HUDEP-2 (cell line): ENCODE measurements around the gene BTN2A1.

Source experiments
- DNase-seq, 76 experiments: peaks; one replicate each; lab custom pipeline; 2025; ENCODE audit not compliant: unreplicated experiment in 76 of 76; lab: John Stamatoyannopoulos, UW

BTN2A1 gene

GRCh38 chr6:26464014-26464413 is 6.3 kb downstream of the BTN2A1 start:
- no peak for DNase-seq

- DNase-seq: no peak
Measured at GRCh38 chr6:26464416-26465131, 6.8 kb downstream of the BTN2A1 start.

DNA sequence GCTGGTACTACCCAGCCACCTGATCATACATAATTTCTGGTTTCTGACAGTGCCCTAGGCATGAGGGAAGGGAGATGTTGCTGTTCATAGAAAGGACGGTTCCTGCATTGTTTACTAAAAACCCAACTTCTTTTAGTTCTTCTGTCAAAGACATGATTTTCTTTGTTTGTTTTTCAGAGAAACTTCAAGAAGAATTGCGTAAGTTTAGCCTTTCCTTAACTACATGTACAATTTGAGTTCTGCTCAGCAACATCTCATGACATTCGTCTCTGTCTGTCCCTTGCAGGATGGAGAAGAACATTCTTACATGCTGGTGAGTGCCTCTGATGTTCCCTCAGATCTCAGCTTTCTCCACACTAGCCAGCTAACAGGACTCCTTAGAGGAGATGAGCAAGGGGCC is 8.0 kb downstream of the BTN2A1 start:
- no peak for DNase-seq

DNA sequence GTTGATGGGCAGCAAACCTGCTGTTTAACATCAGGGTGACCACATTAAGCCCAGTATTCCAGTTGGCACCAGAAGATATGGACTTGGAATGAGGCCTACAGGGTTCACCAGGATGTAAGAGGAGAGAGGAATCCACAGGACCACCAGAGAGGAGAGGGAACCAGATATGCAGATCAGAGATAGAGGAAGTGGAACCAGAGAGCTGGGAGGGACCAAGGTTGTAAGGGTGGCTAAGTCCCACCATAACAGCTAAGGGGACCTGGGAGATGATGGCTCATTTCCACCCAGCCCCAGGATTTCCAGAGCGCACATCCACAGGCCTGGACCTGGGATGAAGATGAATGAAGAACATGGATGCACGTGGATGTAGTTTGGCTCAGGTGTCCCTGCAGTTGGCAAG is 11.1 kb downstream of the BTN2A1 start:
- DNase-seq: no peak

- no peak for DNase-seq
Measured at GRCh38 chr6:26470643-26471042, 12.9 kb downstream of the BTN2A1 start.

DNA sequence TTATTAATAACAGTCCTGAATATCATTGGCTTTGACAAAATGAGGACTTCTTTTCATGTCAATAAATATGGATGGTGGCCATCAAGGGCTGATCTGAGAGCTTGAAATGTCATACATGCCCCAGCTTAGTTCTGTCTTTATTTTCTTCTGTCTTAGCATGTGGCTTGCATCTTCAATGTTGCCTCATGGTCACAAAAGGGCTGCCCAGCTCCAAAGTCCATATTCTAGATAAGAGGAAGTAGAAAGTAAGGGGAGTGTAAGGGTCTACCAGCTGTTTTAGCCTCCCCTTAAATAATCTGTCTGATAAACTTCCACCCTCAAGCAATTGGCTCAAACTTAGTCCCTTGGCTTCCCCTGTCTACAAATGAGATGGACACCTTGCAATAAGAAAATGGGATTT is 14.2 kb downstream of the BTN2A1 start:
- DNase-seq: no peak

DNA sequence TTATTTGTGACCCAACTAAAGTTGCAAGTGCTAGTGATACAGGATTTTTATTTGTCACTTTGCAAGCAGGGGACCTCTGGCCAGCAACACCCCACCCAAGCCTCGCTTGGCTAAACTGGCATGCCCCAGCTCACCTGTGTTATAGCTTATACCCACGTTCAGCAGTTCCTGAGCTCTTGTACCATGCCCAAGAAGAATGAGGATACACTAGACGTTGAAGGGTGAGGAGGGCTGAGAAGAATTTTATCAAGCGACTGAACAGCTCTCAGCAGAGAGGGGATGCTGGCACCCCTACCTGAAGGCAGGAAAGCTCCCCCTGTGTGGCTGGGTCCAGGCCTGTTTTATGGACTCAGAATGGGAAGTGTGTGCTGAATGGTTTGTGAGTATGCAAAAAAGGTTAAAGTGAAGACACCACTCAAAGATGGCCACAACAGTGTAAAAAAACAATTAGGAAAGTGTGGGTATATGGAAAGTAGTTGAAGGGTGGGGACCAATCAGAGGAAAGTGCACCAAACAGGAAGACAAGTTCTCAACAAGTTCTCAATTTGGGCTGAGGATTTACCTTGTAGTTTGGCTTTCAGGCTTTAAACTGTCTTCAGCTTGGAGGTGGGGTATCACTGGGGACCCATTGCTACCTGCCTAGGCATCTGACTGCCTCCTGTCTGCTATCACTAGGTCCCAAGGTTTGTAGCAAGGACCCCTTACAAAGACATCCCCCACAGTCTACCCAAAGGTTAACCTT is 15.0 kb downstream of the BTN2A1 start:
- no peak for DNase-seq

GRCh38 chr6:26473429-26473757 is 15.6 kb downstream of the BTN2A1 start:
- peak in 1 of 76 experiments; percentile 39 for DNase-seq

GRCh38 chr6:26473758-26474438 is 16.1 kb downstream of the BTN2A1 start:
- peak in 73 of 76 experiments; percentile 36 to 97 (median 74) for DNase-seq

DNA sequence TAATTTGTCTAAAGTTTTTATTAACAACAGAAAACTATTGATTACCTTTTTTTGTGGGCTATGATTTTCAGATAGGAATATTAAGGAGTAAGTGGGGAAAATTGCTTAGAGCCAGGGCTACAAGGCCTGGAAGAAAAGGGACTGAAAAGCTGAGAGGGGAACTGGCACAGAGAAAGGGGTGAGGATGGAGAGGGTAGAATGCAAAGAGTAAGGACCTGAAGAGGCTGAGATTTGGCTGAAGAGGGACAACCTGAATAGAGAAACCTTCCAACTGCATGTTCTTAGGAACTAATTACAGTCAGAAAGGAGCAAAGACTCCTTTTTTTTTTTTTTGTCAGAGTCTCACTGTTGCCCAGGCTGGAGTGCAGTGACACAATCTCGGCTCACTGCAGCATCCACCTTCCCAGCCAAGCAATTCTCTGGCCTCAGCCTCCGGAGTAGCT is 16.7 kb downstream of the BTN2A1 start:
- no peak for DNase-seq

- no peak for DNase-seq
Measured at GRCh38 chr6:26475823-26476729, 18.3 kb downstream of the BTN2A1 start.

DNA sequence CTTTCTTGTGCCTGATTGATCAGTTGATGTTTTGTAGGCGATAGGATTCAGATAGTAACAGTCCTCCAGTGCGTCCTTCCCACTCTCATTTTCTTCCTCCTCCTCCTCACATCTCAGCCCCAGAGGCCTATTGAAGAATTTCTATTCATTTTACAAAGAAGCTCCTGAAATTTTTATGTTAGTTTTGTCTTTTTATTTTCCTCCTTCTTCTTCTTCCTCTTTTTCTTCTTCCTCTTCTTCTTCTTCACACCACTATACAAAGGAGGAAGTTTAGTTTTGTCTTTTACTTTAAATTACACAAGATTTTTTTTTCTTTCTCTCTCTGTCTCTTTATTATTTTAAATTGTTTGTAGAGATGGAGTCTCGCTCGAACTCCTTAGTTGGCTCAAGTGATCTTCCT is 19.1 kb downstream of the BTN2A1 start:
- no peak for DNase-seq

DNA sequence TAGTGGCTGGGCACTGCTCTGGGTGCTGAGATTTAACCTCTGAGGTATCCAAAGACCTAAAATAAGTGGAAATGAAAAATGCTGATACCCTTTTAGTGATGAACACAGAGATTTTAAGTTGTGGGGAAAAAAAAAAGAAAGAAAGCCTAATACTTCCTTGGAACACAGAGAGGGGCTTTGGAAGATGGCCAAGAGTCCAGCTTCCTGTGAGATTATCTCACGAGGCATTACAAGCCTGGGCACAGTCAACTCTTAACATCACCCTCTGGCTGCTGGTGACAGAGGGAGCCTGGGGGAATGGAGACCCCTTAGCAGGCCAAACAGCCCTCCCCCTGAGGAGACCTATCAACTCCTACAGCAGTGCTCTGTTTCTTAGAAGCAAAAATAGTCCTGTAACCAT is 19.7 kb downstream of the BTN2A1 start:
- DNase-seq: no peak

DNA sequence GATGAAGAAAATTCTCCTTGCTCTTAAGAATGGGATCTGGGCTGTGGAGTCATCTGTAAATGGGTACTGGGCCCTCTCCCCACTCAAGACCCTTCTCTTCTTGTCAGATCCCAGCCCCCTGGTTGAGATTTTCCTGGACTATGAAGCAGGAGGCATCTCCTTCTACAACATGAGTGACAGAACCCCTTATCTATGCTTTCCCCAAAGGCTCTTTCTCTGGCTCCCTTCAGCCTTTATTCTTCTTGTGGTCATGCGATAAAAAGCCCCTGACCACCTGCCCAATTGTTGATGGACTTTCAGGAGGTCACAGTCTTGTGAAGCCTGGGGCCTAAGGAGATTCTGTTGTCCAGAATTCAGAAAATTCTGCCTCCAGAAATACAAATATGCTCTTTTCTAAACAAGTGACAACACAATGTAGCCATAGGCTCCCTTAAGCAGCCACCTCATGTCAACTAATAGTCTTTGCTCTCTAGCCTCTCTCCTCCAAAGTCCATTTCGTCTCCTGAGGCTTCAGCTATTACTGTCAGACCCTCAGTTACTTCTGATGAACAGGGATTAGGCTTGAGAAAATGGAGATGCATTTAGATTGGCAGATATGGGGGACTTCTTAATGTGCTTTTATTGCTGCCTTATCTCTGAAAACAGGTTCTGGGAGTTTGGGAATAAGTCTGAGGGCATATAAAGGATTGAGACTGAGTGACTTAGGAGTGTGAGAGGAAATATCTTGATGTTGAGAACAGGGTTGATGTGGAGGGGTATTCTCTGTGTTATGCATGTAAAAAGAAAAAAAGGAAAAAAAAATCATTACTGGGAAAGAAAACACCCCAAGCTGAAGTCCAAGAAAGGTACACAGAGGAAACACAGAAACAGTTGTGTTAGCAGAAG is 20.6 kb downstream of the BTN2A1 start:
- DNase-seq: no peak

GRCh38 chr6:26478985-26479278 is 21.2 kb downstream of the BTN2A1 start:
- no peak for DNase-seq

DNA sequence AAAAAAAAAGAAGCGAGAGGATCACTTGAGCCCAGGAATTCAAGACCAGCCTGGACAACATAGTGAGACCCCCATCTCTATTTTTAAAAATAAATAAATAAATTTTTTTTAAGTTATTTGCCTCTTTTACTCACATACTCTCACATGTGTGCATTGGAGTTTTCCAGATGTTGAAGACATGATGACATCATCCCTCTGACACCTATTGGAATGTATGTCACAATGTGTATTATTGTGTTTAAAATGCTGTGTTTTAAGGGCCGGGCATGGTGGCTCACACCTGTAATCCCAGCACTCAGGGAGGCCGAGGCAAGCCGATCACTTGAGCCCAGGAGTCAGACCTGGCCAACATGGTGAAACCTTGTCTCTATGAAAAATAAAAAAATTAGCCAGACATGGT is 24.6 kb downstream of the BTN2A1 start:
- DNase-seq: no peak

DNA sequence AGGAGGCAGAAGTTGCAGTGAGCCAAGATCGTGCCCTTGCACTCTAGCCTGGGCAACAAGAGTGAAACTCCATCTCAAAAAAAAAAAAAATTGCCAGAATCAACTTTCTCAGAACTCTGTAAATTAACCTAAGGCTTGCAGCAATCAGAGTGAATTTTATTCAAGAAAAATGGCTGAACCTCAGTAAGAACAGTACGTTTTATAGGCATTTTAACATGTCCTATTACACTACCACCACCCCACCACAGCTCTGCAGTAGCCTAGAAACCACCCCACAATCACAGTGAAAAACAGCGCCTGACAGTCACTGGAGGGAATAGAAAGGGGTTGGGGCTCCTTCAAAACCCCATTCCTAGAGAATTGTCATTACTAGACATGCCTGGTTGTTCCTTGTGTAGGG is 26.0 kb downstream of the BTN2A1 start:
- DNase-seq: no peak

DNA sequence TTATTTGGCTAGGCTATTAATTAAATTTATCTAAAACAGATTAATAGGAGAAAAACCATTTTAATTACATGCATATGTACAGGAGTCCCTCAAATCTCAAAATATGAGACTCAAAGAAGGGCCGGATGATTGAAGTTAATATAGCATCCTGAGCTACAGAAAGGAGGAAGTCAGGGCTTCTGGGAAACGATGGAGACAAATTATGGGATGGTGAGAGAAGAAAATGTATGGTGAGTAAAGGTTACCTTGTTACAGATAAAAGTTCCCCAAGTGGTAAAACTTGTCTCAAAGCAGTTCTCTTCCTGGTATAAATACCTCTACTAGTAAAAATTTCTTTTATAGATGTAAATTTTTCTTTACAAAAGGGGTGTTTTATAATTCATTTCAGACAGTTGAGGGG is 26.4 kb downstream of the BTN2A1 start:
- no peak for DNase-seq

DNA sequence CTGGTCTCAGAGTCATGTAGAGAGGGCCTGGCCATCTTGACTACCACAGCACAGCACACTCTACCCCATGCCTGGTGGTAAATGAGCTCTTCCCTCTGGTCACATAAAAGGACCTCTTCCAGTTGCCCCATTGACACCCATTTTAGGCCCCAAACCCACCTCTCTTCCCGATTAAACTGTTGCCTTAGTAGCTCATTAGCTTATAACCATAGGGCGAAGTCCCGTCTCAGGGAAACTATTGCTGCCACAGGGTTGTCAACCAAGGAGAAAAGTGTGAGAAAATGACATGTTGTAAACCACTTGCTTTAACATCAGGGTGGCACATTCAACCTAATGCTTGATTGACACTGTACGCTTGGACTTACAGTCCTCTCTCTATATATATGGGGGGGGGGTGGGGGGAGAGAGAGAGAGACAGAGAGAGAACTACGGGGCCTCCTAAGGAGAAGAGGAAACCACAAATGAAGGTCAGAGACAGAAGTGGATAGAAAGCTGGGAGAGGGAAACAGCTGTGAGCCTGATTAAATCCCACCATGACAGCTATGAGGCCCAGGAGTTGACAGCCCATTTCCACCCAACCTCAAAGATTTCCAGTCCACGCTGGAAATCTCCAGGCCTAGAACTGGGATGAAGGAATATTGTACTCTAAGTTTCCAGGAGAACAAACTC is 27.5 kb downstream of the BTN2A1 start:
- DNase-seq: no peak

- no peak for DNase-seq
Measured at GRCh38 chr6:26486358-26486757, 28.6 kb downstream of the BTN2A1 start.
